Germinal center (tissue), 1 donor: Measurements from ENCODE around the gene SRP54.
"Not testable (repeated sequence)": the region's sequence is repeated elsewhere in the genome, so short reads cannot be mapped to it uniquely, and the experiment has no call there.

Experiments
- DNase-seq: peaks from one replicate; pipeline ENCODE4 v3.0.0; 2012; ENCODE audit warnings: mixed read lengths, low spot score

SRP54 gene

GRCh38 chr14:34983786-34984185 is 994 bp downstream of the SRP54 start:
- no peak for DNase-seq

DNA sequence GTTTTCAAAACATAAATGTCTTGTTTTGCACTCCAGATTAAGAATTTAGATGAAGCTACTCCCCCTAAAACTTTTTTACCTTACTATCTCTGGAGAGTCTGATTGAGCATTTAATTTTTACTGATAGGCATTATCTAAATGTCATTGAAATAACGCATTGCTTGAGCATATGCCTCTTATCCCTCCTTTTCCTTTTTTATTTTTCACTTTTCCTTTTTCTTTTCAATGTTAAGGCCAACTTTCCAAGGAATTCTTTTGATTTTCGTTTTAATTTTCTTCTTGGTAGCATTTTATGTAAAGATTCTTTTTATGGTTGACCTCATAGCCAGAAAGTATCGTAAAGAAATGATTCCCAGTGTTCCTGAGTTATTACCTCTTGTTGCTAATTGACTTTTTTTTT is 2.9 kb downstream of the SRP54 start:
- no peak for DNase-seq

DNA sequence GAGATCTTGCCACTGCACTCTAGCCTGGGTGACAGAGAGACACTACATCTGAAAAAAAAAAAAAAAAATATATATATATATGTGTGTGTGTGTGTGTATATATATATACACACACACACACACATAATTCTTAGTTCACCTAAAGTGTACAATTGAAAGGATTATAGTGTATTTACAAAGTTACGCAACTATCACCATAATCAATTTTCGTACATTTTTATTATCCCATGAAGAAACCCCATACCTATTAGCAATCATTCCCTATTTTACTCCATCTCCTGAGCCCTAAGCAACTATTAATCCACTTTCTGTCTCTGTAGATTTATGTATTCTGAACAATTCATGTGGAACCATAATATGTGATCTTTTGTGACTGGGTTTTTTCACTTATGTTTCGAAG is 4.4 kb downstream of the SRP54 start:
- DNase-seq, result no peak

GRCh38 chr14:34989762-34990161 is 7.0 kb downstream of the SRP54 start:
- no peak for DNase-seq

DNA sequence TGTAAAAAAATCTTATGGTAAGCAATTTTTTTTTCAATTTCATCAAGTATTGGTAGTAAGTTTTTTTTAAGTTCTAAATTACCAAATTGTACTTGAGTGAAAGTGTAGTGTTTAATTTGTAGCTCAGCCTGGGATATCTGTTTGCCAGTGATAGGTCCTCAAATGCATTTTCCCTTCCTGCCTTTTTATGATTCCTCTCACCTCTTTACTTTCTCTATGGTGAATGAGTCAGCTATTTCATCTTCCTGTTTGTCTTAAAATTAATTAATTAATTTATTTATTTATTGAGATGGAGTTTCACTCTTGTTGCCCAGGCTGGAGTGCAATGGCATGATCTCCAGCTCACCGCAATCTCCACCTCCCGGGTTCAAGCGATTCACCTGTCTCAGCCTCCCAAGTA is 10.6 kb downstream of the SRP54 start:
- no peak for DNase-seq

- no peak for DNase-seq
These were observed 11.9 kb downstream of the SRP54 start for GRCh38 chr14:34994668-34995067.

GRCh38 chr14:34997762-34998161 is 15.0 kb downstream of the SRP54 start:
- no peak for DNase-seq

DNA sequence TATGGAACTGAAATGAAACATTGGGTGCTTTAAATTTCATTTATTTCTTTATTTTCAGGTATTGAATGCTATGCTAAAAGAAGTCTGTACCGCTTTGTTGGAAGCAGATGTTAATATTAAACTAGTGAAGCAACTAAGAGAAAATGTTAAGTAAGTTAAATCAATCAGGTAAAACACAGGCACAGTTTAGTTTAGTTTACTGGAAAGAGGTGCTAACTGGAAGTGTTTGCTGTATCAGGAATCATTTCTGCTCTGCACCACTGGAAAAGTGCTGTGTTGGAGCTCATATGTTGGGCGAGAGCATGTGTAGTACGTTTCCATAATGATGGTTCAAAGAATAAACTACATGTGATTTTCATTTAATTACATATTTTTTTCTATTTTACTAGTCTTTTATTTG is 16.7 kb downstream of the SRP54 start:
- DNase-seq, result no peak

GRCh38 chr14:35001621-35002020 is 18.8 kb downstream of the SRP54 start:
- DNase-seq, result no peak

GRCh38 chr14:35004839-35005238 is 22.0 kb downstream of the SRP54 start:
- DNase-seq, result no peak

DNA sequence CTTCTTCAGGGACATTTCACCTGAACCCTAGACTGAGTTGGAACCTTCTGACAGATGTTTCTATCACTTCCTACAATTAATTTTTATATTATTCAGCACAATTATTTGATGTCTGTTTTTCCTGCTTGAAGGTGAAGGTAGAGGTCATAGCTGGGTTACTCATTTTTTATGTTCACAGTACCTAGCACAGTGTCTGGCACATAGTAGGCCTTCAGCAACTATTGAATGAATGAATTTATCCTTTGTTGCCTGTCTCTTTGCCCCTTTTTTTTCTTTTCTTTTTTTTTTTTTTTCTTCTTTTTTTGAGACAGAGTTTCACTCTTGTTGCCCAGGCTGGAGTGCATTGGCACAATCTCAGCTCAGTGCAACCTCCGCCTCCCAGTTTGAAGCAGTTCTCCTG is 33.8 kb downstream of the SRP54 start:
- no peak for DNase-seq

- DNase-seq, result no peak
These were observed 37.9 kb downstream of the SRP54 start for GRCh38 chr14:35020713-35021112.

- no peak for DNase-seq
These were observed 45.6 kb downstream of the SRP54 start for GRCh38 chr14:35028435-35028834.

- DNase-seq, result no peak
These were observed 49.8 kb downstream of the SRP54 start for GRCh38 chr14:35032562-35032961.

GRCh38 chr14:35034440-35034833 is 51.6 kb downstream of the SRP54 start:
- no peak for DNase-seq

DNA sequence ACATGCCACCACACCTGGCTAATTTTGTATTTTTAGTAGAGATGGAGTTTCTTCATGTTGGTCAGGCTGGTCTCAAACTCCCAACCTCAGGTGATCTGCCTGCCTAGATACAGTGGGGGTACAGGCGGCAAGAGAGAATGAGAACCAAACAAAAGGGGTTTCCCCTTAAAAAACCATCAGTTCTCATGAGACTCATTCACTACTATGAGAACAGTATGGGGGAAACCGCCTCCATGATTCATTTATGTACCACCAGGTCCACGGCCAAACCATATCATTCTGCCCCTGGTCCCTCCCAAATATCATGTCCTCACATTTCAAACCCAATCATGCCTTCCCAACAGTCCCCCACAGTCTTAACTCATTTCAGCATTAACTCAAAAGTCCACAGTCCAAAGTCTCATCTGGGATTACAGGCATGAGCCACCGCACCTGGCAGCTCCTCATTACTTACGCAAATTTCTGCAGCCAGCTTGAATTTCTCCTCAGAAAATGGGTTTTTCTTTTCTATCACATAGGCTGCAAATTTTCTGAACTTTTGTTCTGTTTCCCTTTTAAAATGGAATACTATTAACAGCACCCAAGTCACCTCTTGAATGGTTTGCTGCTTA is 52.3 kb downstream of the SRP54 start:
- not testable (repeated sequence) for DNase-seq

DNA sequence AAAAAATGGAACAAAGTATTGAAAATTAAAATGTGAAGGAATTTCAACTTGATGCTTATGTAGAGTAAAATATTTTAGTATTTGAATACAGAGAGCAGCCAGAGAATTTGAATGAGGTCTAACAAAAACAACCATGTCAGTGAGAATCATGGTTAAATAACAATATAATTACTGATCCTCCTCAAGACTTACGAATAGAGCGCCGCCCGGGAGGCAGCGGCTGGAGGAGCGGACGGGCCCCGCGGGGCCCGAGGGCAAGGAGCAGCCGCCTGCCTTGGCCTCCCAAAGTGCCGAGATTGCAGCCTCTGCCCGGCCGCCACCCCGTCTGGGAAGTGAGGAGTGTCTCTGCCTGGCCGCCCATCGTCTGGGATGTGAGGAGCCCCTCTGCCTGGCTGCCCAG is 55.5 kb downstream of the SRP54 start:
- DNase-seq, result not testable (repeated sequence)

- DNase-seq, result no peak
These were observed 59.8 kb downstream of the SRP54 start for GRCh38 chr14:35042632-35043031.

DNA sequence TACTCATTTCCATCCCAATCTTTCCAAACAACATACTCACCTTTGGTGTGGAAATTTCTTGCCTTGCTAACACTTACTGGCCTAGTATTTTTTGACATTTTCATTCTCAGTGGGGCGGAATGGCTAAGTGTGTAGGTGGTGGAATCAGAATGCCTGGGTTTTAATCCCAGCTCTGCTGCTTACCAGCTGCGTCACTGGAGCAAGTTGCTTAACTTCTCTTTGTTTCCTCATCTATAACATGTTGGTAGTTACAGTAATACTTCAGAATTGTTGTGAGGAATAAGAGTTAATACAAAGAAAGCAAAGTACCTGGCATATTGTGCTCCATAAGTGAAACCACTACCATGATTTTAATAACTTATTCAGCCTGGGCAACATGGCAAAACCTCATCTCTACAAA is 60.3 kb downstream of the SRP54 start:
- no peak for DNase-seq

- peak; percentile 9 for DNase-seq
These were observed 62.4 kb downstream of the SRP54 start for GRCh38 chr14:35044939-35045797.

DNA sequence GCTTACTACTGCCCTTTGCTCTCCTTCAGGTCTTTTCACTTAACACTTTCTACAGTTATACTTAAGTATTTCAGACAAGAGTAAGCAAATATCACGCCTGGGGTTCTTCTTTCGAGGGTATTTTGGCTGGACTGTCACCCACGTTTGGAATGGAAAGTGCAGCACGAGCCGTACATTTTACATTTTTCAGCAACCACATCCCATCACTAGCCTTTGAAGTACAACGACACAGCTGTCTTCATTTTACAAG is 62.9 kb downstream of the SRP54 start:
- no peak for DNase-seq

- DNase-seq, result peak; percentile 97
These were observed 63.4 kb downstream of the SRP54 start, which contains the start of gene FAM177A1 for GRCh38 chr14:35046048-35046750. Gene FAM177A1 (plus strand): TSS chr14:35046272. CDS start chr14:35046464, 192 bp downstream.
